SH-SY5Y (cell line): ENCODE data around the gene CXCR5.

Experiments used
- GATA2 ChIP-seq: IDR thresholded peaks from 2 replicates; pipeline ENCODE4 v1.6.1; 2011; ENCODE audit warnings: mild to moderate bottlenecking, low read depth, low read length
- GATA3 ChIP-seq: IDR thresholded peaks from 2 replicates; pipeline ENCODE4 v1.6.1; 2011; ENCODE audit warnings: low read depth, mild to moderate bottlenecking, low read length, moderate library complexity

- TF ChIP-seq GATA3 (no peak), GATA2 (no peak)
Observed at GRCh38 chr11:118876286-118876685, 7.4 kb upstream of the CXCR5 start.
